Ramos (cell line): ENCODE data around the gene GRAMD1C.
"Not testable (repeated sequence)": the region's sequence is repeated elsewhere in the genome, so short reads cannot be mapped to it uniquely, and the experiment has no call there.

Source experiments
- in situ Hi-C: fragments of 300-500 bp; cut with MboI; formaldehyde crosslinking; loops from one replicate; pipeline ENCODE4 v1.14.3; 2022; ENCODE audit warnings: low sequenced_read_pairs; ENCODE audit not compliant: unreplicated experiment

GRAMD1C gene

GRCh38 chr3:113849841-113850240 lies 11.3 kb downstream of the GRAMD1C start:
- in situ Hi-C loops = not testable (repeated sequence)

- in situ Hi-C loops = not testable (repeated sequence)
Observed at GRCh38 chr3:113850391-113850790, 11.8 kb downstream of the GRAMD1C start.

- in situ Hi-C loops = no loop called here
Observed at GRCh38 chr3:113852506-113852905, 13.9 kb downstream of the GRAMD1C start.

- in situ Hi-C loops = no loop called here
Observed at GRCh38 chr3:113867506-113867905, 28.9 kb downstream of the GRAMD1C start.

- in situ Hi-C loops = no loop called here
Observed at GRCh38 chr3:113873293-113873692, 34.7 kb downstream of the GRAMD1C start.

- in situ Hi-C loops = no loop called here
Observed at GRCh38 chr3:113873814-113874526, 35.4 kb downstream of the GRAMD1C start.

GRCh38 chr3:113878403-113878802 lies 39.8 kb downstream of the GRAMD1C start:
- in situ Hi-C loops = no loop called here

GRCh38 chr3:113885050-113885449 lies 46.5 kb downstream of the GRAMD1C start:
- in situ Hi-C loops = no loop called here

- in situ Hi-C loops = no loop called here
Observed at GRCh38 chr3:113890256-113890900, 51.8 kb downstream of the GRAMD1C start.

- in situ Hi-C loops = no loop called here
Observed at GRCh38 chr3:113894927-113895326, 56.3 kb downstream of the GRAMD1C start.

GRCh38 chr3:113895964-113896363 lies 57.4 kb downstream of the GRAMD1C start:
- in situ Hi-C loops = no loop called here

GRCh38 chr3:113896930-113897329 lies 58.3 kb downstream of the GRAMD1C start:
- in situ Hi-C loops = no loop called here

- in situ Hi-C loops = no loop called here
Observed at GRCh38 chr3:113897373-113897777, 58.8 kb downstream of the GRAMD1C start.

GRCh38 chr3:113898892-113899291 lies 60.3 kb downstream of the GRAMD1C start:
- in situ Hi-C loops = no loop called here

GRCh38 chr3:113906568-113907140 lies 68.1 kb downstream of the GRAMD1C start:
- in situ Hi-C loops = no loop called here

GRCh38 chr3:113908133-113908532 lies 69.5 kb downstream of the GRAMD1C start:
- in situ Hi-C loops = no loop called here

GRCh38 chr3:113910966-113911365 lies 72.4 kb downstream of the GRAMD1C start:
- in situ Hi-C loops = no loop called here

GRCh38 chr3:113912552-113913236 lies 74.1 kb downstream of the GRAMD1C start:
- in situ Hi-C loops = no loop called here

GRCh38 chr3:113914646-113915045 lies 76.1 kb downstream of the GRAMD1C start:
- in situ Hi-C loops = no loop called here

- in situ Hi-C loops = no loop called here
Observed at GRCh38 chr3:113927556-113927955, 89.0 kb downstream of the GRAMD1C start.

- in situ Hi-C loops = no loop called here
Observed at GRCh38 chr3:113946831-113947230, 108.2 kb downstream of the GRAMD1C start.
